ENCODE results near the gene PSMD8.
"Not testable (repeated sequence)": the region's sequence is repeated elsewhere in the genome, so short reads cannot be mapped to it uniquely, and the experiment has no call there.

PSMD8 gene

DNA sequence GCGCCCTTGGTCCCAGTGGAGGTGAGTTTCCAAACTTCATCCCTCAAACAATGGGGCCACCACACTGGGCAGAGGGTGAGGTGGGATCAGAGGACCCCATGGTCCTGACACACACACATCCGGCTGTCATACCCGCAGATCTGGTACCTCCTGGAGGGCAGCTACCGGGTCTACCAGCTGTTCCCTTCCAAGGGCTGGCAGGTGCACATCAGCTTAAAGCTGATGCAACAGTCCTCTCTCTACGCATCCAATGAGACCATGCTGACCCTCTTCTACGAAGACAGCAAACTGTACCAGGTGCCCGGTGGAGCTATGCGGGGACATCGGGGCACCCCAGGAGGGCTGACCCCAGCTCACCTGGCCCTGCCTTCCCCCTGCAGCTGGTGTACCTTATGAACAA lies 14.0 kb upstream of the PSMD8 start:
- Histone ChIP-seq H3K36me3 (no peaks in the 10 kb centered on the region), H3K9me3 (replicated peaks in 1 of 11) (peaks cover 7 to 16% (median 13%) of the 10 kb centered on the region in 11 experiments; a peak in 20 of 22 replicates), H3K4me2 (0 out of 22 replicates have a peak overlapping the region, but pooled peaks of 1 of the 11 experiments have one; percentile 100), H3K27ac (no peak overlapping the region), H3K4me3 (no peak overlapping the region), H3K27me3 (peaks cover 8 to 30% (median 22%) of the 10 kb centered on the region in 11 experiments), H4K20me1 (peaks cover 0 to 11% (median 0%) of the 10 kb centered on the region in 11 experiments; a peak in 5 of 22 replicates), H3K9ac (no peak overlapping the region), H3K4me1 (peaks cover 7 to 17% (median 15%) of the 10 kb centered on the region in 10 experiments; a peak in 19 of 20 replicates)
- TF ChIP-seq Cebpa-rat (IDR thresholded peaks at IDR 0.05) = no peak

- no peaks in the 10 kb centered on the region for H3K36me3 ChIP-seq
- peaks cover 7 to 17% (median 15%) of the 10 kb centered on the region in 10 experiments; a peak in 19 of 20 replicates for H3K4me1 ChIP-seq
- H3K27ac ChIP-seq = peak overlapping the region in 2 of 11 experiments; percentile 44 to 59; a peak in 3 of 22 replicates
- peak overlapping the region; percentile 39 to 74 (median 67); a peak in 20 of 22 replicates for H3K9ac ChIP-seq
- H3K9me3 ChIP-seq (replicated peaks in 1 of 11) = peaks cover 7 to 17% (median 14%) of the 10 kb centered on the region in 11 experiments; a peak in 20 of 22 replicates
- peak overlapping the region; percentile 64 to 90 (median 73) for H3K4me3 ChIP-seq
- H3K27me3 ChIP-seq = peaks cover 8 to 30% (median 22%) of the 10 kb centered on the region in 11 experiments
- peaks cover 0 to 11% (median 0%) of the 10 kb centered on the region in 11 experiments; a peak in 5 of 22 replicates for H4K20me1 ChIP-seq
- H3K4me2 ChIP-seq = peak overlapping the region; percentile 88 to 100 (median 96)
- TF ChIP-seq Cebpa-rat (IDR thresholded peaks at IDR 0.05) = no peak
Observed at GRCh38 chr19:38360839-38361631, 13.3 kb upstream of the PSMD8 start.

- H3K36me3 ChIP-seq = no peaks in the 10 kb centered on the region
- peak overlapping the region in 3 of 11 experiments; percentile 35 to 60 (median 55); a peak in 5 of 22 replicates for H3K27ac ChIP-seq
- peak overlapping the region; percentile 64 to 90 (median 73) for H3K4me3 ChIP-seq
- peaks cover 7 to 17% (median 14%) of the 10 kb centered on the region in 11 experiments; a peak in 20 of 22 replicates for H3K9me3 ChIP-seq (replicated peaks in 1 of 11)
- H3K4me2 ChIP-seq = peak overlapping the region; percentile 88 to 100 (median 96)
- TF ChIP-seq Cebpa-rat (IDR thresholded peaks at IDR 0.05) = no peak
- H4K20me1 ChIP-seq = peaks cover 0 to 9% (median 0%) of the 10 kb centered on the region in 11 experiments; a peak in 5 of 22 replicates
- H3K9ac ChIP-seq = peak overlapping the region; percentile 53 to 74 (median 67); a peak in 21 of 22 replicates
- peaks cover 8 to 30% (median 22%) of the 10 kb centered on the region in 11 experiments for H3K27me3 ChIP-seq
- H3K4me1 ChIP-seq = peaks cover 7 to 17% (median 15%) of the 10 kb centered on the region in 10 experiments; a peak in 19 of 20 replicates
Observed at GRCh38 chr19:38361633-38362075, 12.7 kb upstream of the PSMD8 start.

DNA sequence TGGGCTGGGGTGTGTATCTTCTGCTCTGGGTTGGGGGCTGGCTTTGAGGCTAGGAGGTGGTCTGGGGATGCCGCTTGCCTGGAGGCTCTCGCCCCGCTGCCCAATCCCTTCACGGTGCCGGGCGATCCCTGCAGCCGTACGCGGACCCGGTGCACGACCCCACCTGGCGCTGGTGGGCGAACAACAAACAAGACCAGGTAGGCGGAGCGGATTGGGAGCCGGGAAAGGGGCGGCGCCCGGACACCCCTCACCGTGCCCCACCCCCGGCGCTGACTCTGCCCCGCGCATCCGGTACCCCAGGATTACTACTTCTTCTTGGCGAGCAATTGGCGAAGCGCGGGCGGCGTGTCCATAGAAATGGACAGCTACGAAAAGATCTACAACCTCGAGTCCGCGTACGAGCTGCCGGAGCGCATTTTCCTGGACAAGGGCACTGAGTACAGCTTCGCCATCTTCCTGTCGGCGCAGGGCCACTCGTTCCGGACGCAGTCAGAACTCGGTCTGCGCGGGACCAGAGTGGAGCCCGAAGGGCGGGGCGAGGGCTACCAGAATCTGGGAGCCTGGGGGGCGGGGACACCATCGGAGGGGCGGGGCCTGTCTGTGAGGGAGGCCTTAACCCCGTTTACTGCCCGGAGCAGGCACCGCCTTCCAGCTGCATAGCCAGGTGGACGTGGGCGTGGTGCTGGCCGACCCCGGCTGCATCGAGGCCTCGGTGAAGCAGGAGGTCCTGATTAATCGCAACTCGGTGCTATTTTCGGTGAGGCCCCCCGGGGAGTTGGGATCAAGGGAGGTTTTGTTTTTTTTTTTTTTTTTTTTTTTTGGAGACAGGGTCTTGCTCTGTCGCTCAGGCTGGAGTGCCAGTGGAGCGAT lies 12.1 kb upstream of the PSMD8 start:
- no peak for TF ChIP-seq Cebpa-rat (IDR thresholded peaks at IDR 0.05)
- peaks cover 7 to 17% (median 14%) of the 10 kb centered on the region in 11 experiments; a peak in 20 of 22 replicates for H3K9me3 ChIP-seq (replicated peaks in 1 of 11)
- peak overlapping the region; percentile 50 to 74 (median 66); a peak in 20 of 22 replicates for H3K9ac ChIP-seq
- H3K36me3 ChIP-seq = no peaks in the 10 kb centered on the region
- H3K27ac ChIP-seq = peak overlapping the region in 8 of 11 experiments; percentile 25 to 60 (median 38); a peak in 10 of 22 replicates
- peaks cover 0 to 9% (median 0%) of the 10 kb centered on the region in 11 experiments; a peak in 4 of 22 replicates for H4K20me1 ChIP-seq
- H3K27me3 ChIP-seq = peaks cover 8 to 30% (median 22%) of the 10 kb centered on the region in 11 experiments
- peak overlapping the region; percentile 81 to 100 (median 96) for H3K4me2 ChIP-seq
- peak overlapping the region; percentile 64 to 90 (median 73) for H3K4me3 ChIP-seq
- H3K4me1 ChIP-seq = peaks cover 7 to 17% (median 15%) of the 10 kb centered on the region in 10 experiments; a peak in 19 of 20 replicates

DNA sequence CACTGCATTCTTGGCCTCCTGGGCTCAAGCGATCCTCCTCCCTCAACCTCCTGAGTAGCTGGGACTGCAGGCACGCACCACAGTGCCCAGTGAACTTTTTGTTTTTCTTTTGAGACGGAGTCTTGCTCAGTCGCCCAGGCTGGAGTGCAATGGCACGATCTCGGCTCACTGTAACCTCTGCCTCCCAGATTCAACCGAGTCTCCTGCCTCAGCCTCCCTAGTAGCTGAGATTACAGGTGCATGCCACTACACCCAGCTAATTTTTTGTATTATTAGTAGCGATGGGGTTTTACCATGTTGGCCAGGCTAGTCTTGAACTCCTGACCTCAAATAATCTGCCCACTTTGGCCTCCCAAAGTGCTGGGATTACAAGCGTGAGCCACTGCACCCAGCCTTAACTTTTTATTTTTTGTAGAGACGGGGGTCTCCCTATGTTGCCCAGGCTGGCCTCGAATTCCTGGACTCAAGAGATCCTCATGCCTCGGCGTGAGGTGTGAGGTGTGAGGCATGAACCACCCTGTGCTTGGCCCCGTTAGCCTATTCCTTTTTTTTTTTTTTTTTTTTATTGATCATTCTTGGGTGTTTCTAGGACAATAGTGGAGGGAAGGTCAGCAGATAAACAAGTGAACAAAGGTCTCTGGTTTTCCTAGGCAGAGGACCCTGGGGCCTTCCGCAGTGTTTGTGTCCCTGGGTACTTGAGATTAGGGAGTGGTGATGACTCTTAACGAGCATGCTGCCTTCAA lies 11.3 kb upstream of the PSMD8 start:
- Histone ChIP-seq H3K27ac (0 out of 22 replicates have a peak overlapping the region, but pooled peaks of 1 of the 11 experiments have one; percentile 9), H3K4me3 (peak overlapping the region; percentile 64 to 90 (median 73)), H3K4me1 (peaks cover 7 to 17% (median 15%) of the 10 kb centered on the region in 10 experiments; a peak in 19 of 20 replicates), H3K9me3 (replicated peaks in 1 of 11) (peaks cover 7 to 17% (median 14%) of the 10 kb centered on the region in 11 experiments; a peak in 20 of 22 replicates), H3K4me2 (peak overlapping the region; percentile 81 to 100 (median 96)), H3K9ac (peak overlapping the region in 7 of 11 experiments; percentile 53 to 74 (median 67); a peak in 12 of 22 replicates), H3K27me3 (peaks cover 8 to 30% (median 22%) of the 10 kb centered on the region in 11 experiments)
- not testable (repeated sequence) for H3K36me3 ChIP-seq, H4K20me1 ChIP-seq

DNA sequence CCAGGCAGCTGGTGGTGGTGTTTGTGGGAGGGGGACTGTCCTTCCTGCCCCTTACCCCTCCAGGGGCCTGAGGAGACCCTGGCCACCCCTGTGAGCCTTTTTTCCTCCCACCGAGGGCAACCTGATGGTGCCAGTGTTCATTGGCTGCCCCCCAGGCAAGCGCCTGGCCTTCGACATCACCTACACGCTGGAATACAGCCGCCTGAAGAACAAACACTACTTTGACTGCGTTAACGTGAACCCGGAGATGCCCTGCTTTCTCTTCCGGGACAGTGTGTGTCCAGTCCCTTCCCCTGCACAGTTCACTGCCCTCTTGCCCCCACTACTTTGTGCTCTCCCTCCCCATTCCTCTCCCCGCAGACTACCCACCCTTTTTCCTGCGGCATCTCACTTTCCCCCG lies 7.3 kb upstream of the PSMD8 start:
- Histone ChIP-seq H3K27ac (no peak overlapping the region), H3K27me3 (no peaks in the 10 kb centered on the region), H3K4me3 (no peak overlapping the region), H3K36me3 (no peaks in the 10 kb centered on the region), H3K4me2 (no peak overlapping the region), H3K4me1 (peaks cover 7 to 10% (median 7%) of the 10 kb centered on the region in 10 experiments; a peak in 19 of 20 replicates), H3K9ac (no peak overlapping the region), H4K20me1 (no peaks in the 10 kb centered on the region), H3K9me3 (replicated peaks in 1 of 11) (peaks cover 7 to 17% (median 14%) of the 10 kb centered on the region in 11 experiments; a peak in 20 of 22 replicates)
- no peak for TF ChIP-seq Cebpa-rat (IDR thresholded peaks at IDR 0.05)

GRCh38 chr19:38369584-38369983 lies 4.8 kb upstream of the PSMD8 start:
- H3K9ac ChIP-seq = no peak overlapping the region
- no peak for TF ChIP-seq Cebpa-rat (IDR thresholded peaks at IDR 0.05)
- H3K4me1 ChIP-seq = peaks cover 4 to 7% (median 6%) of the 10 kb centered on the region in 10 experiments; a peak in 16 of 20 replicates
- no peaks in the 10 kb centered on the region for H3K36me3 ChIP-seq
- H3K4me3 ChIP-seq = no peak overlapping the region
- peaks cover 4 to 10% (median 9%) of the 10 kb centered on the region in 11 experiments; a peak in 20 of 22 replicates for H3K9me3 ChIP-seq (replicated peaks in 1 of 11)
- H3K27ac ChIP-seq = no peak overlapping the region
- H3K4me2 ChIP-seq = no peak overlapping the region
- no peaks in the 10 kb centered on the region for H3K27me3 ChIP-seq
- no peaks in the 10 kb centered on the region for H4K20me1 ChIP-seq
